Measurements from ENCODE around the gene FBXO5.

Gene FBXO5

GRCh38 chr6:152946995-152947394, 35.8 kb downstream of the FBXO5 start:
- DNase-seq, result no peak

GRCh38 chr6:152946484-152946883, 36.4 kb downstream of the FBXO5 start:
- DNase-seq, result no peak

DNA sequence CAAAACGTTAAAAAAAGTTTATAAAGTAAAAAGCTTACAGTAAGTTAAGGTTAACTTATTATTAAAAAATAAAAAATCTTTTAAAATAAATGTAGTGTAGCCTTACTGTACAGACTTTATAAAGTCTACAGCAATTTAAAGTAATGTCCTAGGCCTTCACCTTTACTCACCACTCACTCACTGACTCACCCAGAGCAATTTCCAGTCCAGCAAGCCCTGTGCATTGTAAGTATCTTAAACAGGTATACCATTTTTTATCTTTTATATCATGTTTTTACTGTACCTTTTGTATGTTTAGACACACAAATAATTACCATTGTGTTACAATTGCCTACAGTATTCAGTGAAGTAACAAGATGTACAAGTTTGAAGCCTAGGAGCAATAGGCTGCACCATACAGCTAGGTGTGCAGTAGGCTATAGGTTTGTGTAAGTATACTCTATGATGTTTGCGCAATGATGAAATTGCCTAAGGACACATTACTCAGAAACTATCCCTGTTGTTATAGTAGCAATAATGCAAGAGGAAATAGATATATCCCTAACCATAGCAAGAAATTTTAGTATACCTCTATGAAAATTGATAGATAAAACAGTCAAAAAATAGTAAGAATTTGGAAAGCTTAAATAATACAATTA, 39.5 kb downstream of the FBXO5 start:
- no peak for DNase-seq

- no peak for DNase-seq
Observed at GRCh38 chr6:152942319-152942869, 40.4 kb downstream of the FBXO5 start.

DNA sequence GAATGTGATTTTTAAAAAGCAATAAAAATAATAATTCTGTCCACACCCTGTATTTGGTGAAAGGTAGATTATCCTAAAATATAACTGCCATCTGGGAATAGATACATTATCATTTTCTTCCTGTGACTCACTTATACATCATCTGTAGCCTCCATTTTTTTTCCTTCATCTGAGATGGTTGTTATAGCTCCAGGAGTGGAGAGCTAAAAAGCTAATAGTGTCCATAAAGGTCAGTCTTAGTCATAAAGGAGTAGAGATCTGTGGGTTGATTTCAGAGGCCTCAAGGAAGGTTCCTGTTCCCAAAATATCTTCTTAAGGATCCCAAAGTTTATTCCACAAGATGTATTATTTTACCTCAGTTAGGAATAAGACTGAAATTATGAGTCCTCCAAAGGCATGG, 41.1 kb downstream of the FBXO5 start:
- DNase-seq, result no peak

DNA sequence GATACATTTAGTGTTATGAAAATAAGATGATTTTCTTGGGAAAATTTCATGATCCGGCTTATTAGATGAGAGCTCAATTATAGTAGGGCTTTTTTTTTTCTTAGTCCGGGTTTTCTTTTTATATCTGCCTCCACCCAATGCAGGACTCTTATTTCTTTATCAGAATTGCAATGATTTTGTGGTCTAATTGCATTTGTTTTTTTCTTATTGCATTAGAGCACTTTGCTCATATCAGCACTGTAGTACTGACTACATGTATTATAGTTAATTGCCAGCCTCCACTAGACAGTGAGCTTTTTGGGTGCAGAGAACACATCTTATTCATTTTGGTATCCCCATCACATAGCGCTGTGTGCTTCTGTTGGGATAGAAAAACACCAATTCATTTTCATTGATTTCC, 50.0 kb downstream of the FBXO5 start:
- no peak for DNase-seq

DNA sequence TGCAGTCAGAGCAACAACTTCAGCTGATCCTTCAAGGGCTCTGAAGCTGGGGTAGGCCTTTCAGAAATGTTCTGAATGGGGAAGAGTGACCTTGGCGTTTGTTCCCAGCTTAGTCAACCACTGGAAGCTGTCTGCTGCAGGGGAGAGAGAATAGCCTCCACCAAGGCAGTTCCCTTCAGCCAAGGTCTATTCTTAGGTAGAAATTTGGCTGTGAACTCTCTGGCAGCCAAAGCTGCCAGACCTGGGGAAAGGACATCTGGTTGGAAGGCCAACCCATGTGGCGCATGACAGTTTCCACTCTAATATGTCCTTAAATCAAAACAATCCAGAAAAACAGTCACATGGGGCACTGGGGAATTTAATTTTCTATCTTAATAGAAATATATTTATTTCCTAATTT, 60.1 kb downstream of the FBXO5 start:
- DNase-seq, result no peak
